Liver (tissue), 9 donors: ENCODE results near the gene DHRS4. TPM values are rescaled to one million over a fixed set of nuclear protein-coding genes. Genes with fewer than 3 reads are reported as not detected.
"Not testable (repeated sequence)": the region's sequence is repeated elsewhere in the genome, so short reads cannot be mapped to it uniquely, and the experiment has no call there.

Experiments
- DNase-seq: peaks from one replicate; pipeline ENCODE4 v3.0.0-alpha.2; 2017; ENCODE audit warnings: low spot score
- H3K27ac ChIP-seq, 2 donors: one replicate each; pipeline ENCODE4 v1.7.0; 2013; ENCODE audit warnings: inconsistent platforms in 2 of 2, low read length in 2 of 2, control low read depth in 1 of 2, low read depth in 1 of 2, mild to moderate bottlenecking in 1 of 2
- H3K27me3 ChIP-seq, 4 donors: one replicate each; pipeline versions ENCODE4 v1.6.1 to v1.7.0; 2013; ENCODE audit warnings: low read length in 3 of 4, inconsistent platforms in 1 of 4, mild to moderate bottlenecking in 1 of 4, moderate library complexity in 1 of 4; ENCODE audit not compliant: control insufficient read depth in 4 of 4, insufficient read depth in 4 of 4
- H3K36me3 ChIP-seq, 4 donors: one replicate each; pipeline versions ENCODE4 v1.6.1 to v1.7.0; 2013; ENCODE audit warnings: low read length in 3 of 4, mild to moderate bottlenecking in 3 of 4, low read depth in 1 of 4, moderate library complexity in 1 of 4; ENCODE audit not compliant: control insufficient read depth in 4 of 4, insufficient read depth in 3 of 4
- H3K4me1 ChIP-seq, 4 donors: one replicate each; pipeline versions ENCODE4 v1.6.1 to v1.7.0; 2013; ENCODE audit warnings: low read length in 3 of 4, mild to moderate bottlenecking in 3 of 4, moderate library complexity in 1 of 4; ENCODE audit not compliant: control insufficient read depth in 4 of 4, insufficient read depth in 4 of 4
- H3K4me3 ChIP-seq, 3 donors: one replicate each; pipeline versions ENCODE4 v1.6.1 to v1.7.0; 2013; ENCODE audit warnings: low read length in 3 of 3, control low read depth in 1 of 3, low read depth in 1 of 3, mild to moderate bottlenecking in 1 of 3
- H3K9ac ChIP-seq, 2 donors: one replicate each; pipeline ENCODE4 v1.7.0; 2013; ENCODE audit warnings: low read length in 2 of 2, mild to moderate bottlenecking in 2 of 2, moderate library complexity in 2 of 2, control low read depth in 1 of 2, low read depth in 1 of 2
- H3K9me3 ChIP-seq, 4 donors: one replicate each; pipeline versions ENCODE4 v1.6.1 to v1.7.0; 2013; ENCODE audit warnings: low read length in 3 of 4; ENCODE audit not compliant: control insufficient read depth in 4 of 4
- HNF4A ChIP-seq, 2 donors: conservative IDR thresholded peaks; 2 replicates each; pipeline ENCODE4 v1.6.1; 2016; ENCODE audit warnings: antibody characterized with exemption in 2 of 2, mild to moderate bottlenecking in 2 of 2
- HNF4G ChIP-seq: IDR thresholded peaks from 2 replicates; pipeline ENCODE4 v1.6.1; 2016; ENCODE audit warnings: antibody characterized with exemption
- JUND ChIP-seq, 2 donors: IDR thresholded peaks; 2 replicates each; pipeline ENCODE4 v1.6.1; 2016; ENCODE audit warnings: antibody characterized with exemption in 2 of 2
- NR2F2 ChIP-seq: IDR thresholded peaks from 2 replicates; pipeline ENCODE4 v1.6.1; 2016; ENCODE audit warnings: antibody characterized with exemption
- RAD21 ChIP-seq, 2 donors: IDR thresholded peaks; 2 replicates each; pipeline ENCODE4 v1.6.1; 2016; ENCODE audit warnings: antibody characterized with exemption in 2 of 2, mild to moderate bottlenecking in 2 of 2
- SP1 ChIP-seq: IDR thresholded peaks from 2 replicates; pipeline ENCODE4 v1.6.1; 2018; ENCODE audit warnings: antibody characterized with exemption, mild to moderate bottlenecking
- WGBS: extraction: QIAGEN DNeasy Blood & Tissue Kit; methylation state at CpG from one replicate; pipeline ENCODE4 v1.1.7; 2013; 5-methylcytosine and 5-hydroxymethylcytosine counted together
- polyA plus RNA-seq, 2 donors: library from polyadenylated mRNA; stranded (reverse) in 1 of 2; unstranded in 1 of 2; fragments of 200-250 nt in 1 of 2; fragments of >200 nt in 1 of 2; fragmentation: Nextera tagmentation in 1 of 2; extraction: Ambion mirVana in 1 of 2; gene quantifications; one replicate each; pipeline versions ENCODE4 v1.2.1 to v1.2.3, GENCODE V29; 2013 to 2015
- total RNA-seq, 2 donors: library from RNA; depleted of rRNA; stranded (reverse); fragments of >200 nt; gene quantifications; one replicate each; pipeline ENCODE4 v1.2.3, GENCODE V29; 2014
- TF ChIP-seq, protein P1 (sequence below): fragments of 150-350 bp; IDR thresholded peaks from 2 replicates; pipeline ENCODE4 v1.5.1; 2017; ENCODE audit warnings: improper control_type of control experiment, low read depth, low read length; ENCODE audit not compliant: missing input control
- TF ChIP-seq, protein P2 (sequence below): IDR thresholded peaks from 2 replicates; pipeline ENCODE4 v1.6.1; 2016; ENCODE audit warnings: antibody characterized with exemption
- donor health status: healthy.
- donor health status: healthy.
- donor health status: healthy.
- donor health status: healthy.
- donor health status: healthy.

Gene DHRS4
- total and polyA plus RNA-seq, 4 donors: 53.6 to 70.2 (median 61.5) TPM

DNA sequence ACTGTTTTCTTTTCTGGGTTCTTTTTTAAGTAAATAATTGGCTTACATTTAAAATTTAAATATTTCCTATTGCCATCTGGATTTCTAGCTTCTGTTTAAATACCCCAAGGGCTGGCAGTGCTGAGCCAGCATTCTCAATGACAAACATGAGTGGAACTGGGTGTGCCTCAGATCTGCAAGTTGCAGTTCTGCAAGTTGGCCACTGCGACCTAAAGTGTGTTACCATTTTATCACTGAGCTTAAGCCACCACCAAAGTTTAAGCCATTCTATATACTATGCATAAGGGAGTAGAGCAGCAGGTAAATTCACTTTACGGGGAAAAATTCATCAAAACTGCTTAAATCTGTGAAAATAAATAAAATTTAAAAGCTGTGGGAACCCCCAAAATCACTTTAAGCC lies 23.6 kb downstream of the DHRS4 start:
- H3K9ac ChIP-seq, H3K36me3 ChIP-seq, H3K4me3 ChIP-seq, H3K4me1 ChIP-seq, H3K27ac ChIP-seq, H3K27me3 ChIP-seq, H3K9me3 ChIP-seq, DNase-seq: not testable (repeated sequence)
- WGBS: 64% methylated on average over 2 of the region's 2 CpGs
- peak in 1 of 2 donors; percentile 48 for TF ChIP-seq RAD21 (IDR thresholded peaks at IDR 0.05)
- TF ChIP-seq, protein P1, sequence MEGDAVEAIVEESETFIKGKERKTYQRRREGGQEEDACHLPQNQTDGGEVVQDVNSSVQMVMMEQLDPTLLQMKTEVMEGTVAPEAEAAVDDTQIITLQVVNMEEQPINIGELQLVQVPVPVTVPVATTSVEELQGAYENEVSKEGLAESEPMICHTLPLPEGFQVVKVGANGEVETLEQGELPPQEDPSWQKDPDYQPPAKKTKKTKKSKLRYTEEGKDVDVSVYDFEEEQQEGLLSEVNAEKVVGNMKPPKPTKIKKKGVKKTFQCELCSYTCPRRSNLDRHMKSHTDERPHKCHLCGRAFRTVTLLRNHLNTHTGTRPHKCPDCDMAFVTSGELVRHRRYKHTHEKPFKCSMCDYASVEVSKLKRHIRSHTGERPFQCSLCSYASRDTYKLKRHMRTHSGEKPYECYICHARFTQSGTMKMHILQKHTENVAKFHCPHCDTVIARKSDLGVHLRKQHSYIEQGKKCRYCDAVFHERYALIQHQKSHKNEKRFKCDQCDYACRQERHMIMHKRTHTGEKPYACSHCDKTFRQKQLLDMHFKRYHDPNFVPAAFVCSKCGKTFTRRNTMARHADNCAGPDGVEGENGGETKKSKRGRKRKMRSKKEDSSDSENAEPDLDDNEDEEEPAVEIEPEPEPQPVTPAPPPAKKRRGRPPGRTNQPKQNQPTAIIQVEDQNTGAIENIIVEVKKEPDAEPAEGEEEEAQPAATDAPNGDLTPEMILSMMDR: peak; percentile 14

DNA sequence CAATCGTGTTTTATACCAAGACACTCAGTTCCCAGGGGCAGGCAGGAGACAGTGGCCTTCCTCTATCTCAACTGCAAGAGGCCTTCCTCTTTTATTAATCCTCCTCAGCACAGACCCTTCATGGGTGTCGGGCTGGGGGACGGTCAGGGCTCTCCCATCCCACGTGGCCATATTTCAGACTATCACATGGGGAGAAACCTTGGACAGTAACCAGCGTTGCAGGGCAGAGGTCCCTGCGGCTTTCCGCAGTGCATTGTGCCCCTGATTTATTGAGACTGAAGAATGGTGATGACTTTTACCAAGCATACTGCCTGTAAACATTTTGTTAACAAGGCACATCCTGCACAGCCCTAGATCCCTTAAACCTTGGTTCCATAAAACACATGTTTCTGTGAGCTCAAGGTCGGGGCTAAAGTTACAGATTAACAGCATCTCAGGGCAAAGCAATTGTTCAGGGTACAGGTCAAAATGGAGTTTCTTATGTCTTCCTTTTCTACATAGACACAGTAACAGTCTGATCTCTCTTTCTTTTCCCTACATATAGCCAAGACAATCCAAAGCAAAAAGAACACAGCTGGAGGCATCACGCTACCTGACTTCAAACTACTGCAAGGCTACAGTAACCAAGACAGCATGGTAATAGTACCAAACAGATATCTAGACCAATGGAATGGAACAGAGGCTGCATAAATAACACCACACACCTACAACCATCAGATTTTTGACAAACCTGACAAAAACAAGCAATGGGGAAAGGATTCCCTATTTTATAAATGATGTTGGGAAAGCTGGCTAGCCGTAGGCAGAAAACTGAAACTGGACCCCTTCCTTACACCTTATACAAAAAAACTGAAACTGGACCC lies 28.6 kb downstream of the DHRS4 start:
- H3K4me1 ChIP-seq, H3K27ac ChIP-seq, H3K4me3 ChIP-seq, DNase-seq, H3K27me3 ChIP-seq, H3K36me3 ChIP-seq, H3K9ac ChIP-seq, H3K9me3 ChIP-seq: not testable (repeated sequence)
- WGBS: 77% methylated on average over 10 of the region's 10 CpGs

DNA sequence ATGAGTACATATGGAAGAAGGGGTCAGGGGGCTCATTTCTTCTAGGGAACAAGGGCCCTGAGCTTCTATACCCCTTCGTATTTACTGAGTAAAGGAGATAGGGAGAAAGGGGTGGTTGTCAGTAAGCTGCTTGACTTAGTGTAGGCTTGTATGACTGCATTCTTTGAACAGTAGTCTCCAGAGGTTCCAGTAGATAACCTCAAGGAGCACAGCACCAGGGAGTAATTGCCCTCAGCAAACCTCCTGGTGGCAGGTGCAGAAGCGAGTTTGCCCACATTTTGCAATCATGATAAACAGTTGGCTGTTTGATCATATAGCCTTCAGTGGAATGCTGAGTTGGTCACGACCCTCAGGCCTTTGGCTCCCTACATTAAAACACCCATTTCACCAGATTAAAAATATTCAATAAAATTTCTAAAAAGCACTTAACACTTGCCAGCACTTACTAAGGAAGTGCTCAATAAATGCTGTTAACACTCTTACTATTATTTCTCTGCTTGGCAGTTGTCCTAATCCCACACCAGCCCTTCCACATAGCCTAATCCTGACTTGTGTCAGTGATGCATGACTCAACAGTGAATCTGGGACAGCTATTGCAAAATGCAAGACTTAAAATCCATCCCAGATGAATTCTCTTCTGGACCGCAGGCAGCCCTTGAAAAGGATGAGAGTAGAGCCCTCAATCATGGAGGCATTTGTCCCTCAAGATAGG lies 31.5 kb downstream of the DHRS4 start:
- Histone ChIP-seq H3K4me3 (no peak overlapping the region), H3K9ac (no peak overlapping the region), H3K27me3 (no peaks in the 10 kb centered on the region), H3K9me3 (no peaks in the 10 kb centered on the region), H3K27ac (no peak overlapping the region), H3K4me1 (peaks cover 2 to 11% (median 8%) of the 10 kb centered on the region in 4 donors), H3K36me3 (no peaks in the 10 kb centered on the region)
- DNase-seq: no peak
- WGBS: 83% methylated on average over 4 of the region's 4 CpGs
- TF ChIP-seq NR2F2 (no peak), JUND (IDR thresholded peaks at IDR 0.05) (no peak), RAD21 (IDR thresholded peaks at IDR 0.05) (no peak), HNF4A (conservative IDR thresholded peaks at IDR 0.05) (no peak), HNF4G (no peak), SP1 (no peak)
- TF ChIP-seq, protein P2, sequence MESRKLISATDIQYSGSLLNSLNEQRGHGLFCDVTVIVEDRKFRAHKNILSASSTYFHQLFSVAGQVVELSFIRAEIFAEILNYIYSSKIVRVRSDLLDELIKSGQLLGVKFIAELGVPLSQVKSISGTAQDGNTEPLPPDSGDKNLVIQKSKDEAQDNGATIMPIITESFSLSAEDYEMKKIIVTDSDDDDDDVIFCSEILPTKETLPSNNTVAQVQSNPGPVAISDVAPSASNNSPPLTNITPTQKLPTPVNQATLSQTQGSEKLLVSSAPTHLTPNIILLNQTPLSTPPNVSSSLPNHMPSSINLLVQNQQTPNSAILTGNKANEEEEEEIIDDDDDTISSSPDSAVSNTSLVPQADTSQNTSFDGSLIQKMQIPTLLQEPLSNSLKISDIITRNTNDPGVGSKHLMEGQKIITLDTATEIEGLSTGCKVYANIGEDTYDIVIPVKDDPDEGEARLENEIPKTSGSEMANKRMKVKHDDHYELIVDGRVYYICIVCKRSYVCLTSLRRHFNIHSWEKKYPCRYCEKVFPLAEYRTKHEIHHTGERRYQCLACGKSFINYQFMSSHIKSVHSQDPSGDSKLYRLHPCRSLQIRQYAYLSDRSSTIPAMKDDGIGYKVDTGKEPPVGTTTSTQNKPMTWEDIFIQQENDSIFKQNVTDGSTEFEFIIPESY: no peak

DNA sequence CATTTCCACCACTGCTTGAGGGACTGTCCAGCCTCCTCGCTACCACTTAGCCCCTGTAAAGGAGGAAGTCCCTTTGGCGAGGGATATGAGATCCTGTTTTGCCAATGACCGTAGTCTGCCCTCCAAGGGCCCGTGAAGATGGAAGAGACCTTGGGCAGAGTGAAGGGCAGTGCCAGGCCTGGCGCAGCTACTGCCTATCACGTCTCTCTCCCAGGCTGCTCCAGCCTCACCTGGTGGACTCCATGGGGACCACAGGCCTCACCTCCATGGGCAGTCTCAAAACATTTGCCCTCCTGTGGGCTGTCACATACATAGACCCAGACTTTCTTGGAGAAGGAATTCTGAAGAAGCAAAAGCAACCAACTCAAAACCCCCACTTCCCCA lies 34.6 kb downstream of the DHRS4 start:
- H3K4me3 ChIP-seq, H3K36me3 ChIP-seq, H3K9me3 ChIP-seq, DNase-seq, H3K27me3 ChIP-seq, H3K9ac ChIP-seq: not testable (repeated sequence)
- Histone ChIP-seq H3K27ac (peak overlapping the region in 1 of 2 donors; percentile 25), H3K4me1 (peaks cover 2 to 10% (median 7%) of the 10 kb centered on the region in 4 donors)
- 76% methylated on average over 6 of the region's 6 CpGs for WGBS
